OCI-LY7 (cell line): ENCODE measurements around the gene TMEM43. TPM values are rescaled to one million over a fixed set of nuclear protein-coding genes. Genes with fewer than 3 reads are reported as not detected.

ENCODE experiments used
- BruUV-seq: library from RNA; stranded (reverse); fragments of 400-500 nt; replicated peaks from 2 replicates; lab custom pipeline; 2021; lab: Mats Ljungman, UMichigan
- CTCF ChIA-PET: fragments of 300-600 bp; sonication (Branson Sonifier 250); formaldehyde crosslinking; loops from one replicate; lab custom pipeline; 2022; ENCODE audit warnings: antibody characterized with exemption; ENCODE audit not compliant: unreplicated experiment; lab: Charles Lee
- POLR2A ChIA-PET: fragments of 300-600 bp; sonication (Branson Sonifier 250); formaldehyde crosslinking; loops from one replicate; lab custom pipeline; 2022; ENCODE audit warnings: antibody characterized with exemption; lab: Charles Lee
- DNase-seq: peaks from one replicate; pipeline ENCODE4 v3.0.0-alpha.2; 2015; ENCODE audit warnings: low spot score
- H2AFZ ChIP-seq: fragments of 200-600 bp; sonication (generic), shearing (Covaris generic); 2 replicates; pipeline ENCODE4 v1.6.1; 2014; ENCODE audit warnings: mild to moderate bottlenecking, antibody characterized with exemption, low read length, moderate library complexity
- H3K27ac ChIP-seq: fragments of 200-600 bp; sonication (generic); 2 replicates; pipeline ENCODE4 v1.5.1; 2014; ENCODE audit warnings: mixed run types, low read depth, mild to moderate bottlenecking, moderate library complexity, low read length, inconsistent platforms; ENCODE audit not compliant: poor library complexity, severe bottlenecking
- H3K36me3 ChIP-seq: fragments of 200-600 bp; sonication (generic); 2 replicates; pipeline ENCODE4 v1.6.1; 2014; ENCODE audit warnings: mild to moderate bottlenecking, antibody characterized with exemption, low read length, moderate library complexity, mixed read lengths; ENCODE audit not compliant: insufficient read depth
- H3K4me1 ChIP-seq: fragments of 200-600 bp; sonication (generic); 2 replicates; pipeline ENCODE4 v1.5.1; 2014; ENCODE audit warnings: mild to moderate bottlenecking, low read length; ENCODE audit not compliant: insufficient read depth, poor library complexity, severe bottlenecking
- H3K4me2 ChIP-seq: fragments of 200-600 bp; sonication (generic); 2 replicates; pipeline ENCODE4 v1.6.1; 2014; ENCODE audit warnings: mild to moderate bottlenecking, low read length
- H3K4me3 ChIP-seq: fragments of 200-600 bp; sonication (generic); 2 replicates; pipeline ENCODE4 v1.5.1; 2014; ENCODE audit warnings: mild to moderate bottlenecking, low read depth, low read length; ENCODE audit not compliant: poor library complexity, severe bottlenecking
- H3K79me2 ChIP-seq: fragments of 200-600 bp; sonication (generic); 2 replicates; pipeline ENCODE4 v1.6.1; 2016; ENCODE audit warnings: low read depth, mild to moderate bottlenecking, low read length, moderate library complexity, mixed read lengths; ENCODE audit not compliant: insufficient read depth
- H3K9me2 ChIP-seq: fragments of 200-600 bp; sonication (generic); 2 replicates; pipeline ENCODE4 v1.6.1; 2016; ENCODE audit warnings: mild to moderate bottlenecking, low read length, mixed read lengths; ENCODE audit not compliant: insufficient read depth
- H3K9me3 ChIP-seq: fragments of 200-600 bp; sonication (generic); 2 replicates; pipeline ENCODE4 v1.6.1; 2014; ENCODE audit warnings: mild to moderate bottlenecking, mixed run types, low read length, mixed read lengths
- H4K20me1 ChIP-seq: fragments of 200-600 bp; sonication (generic); 2 replicates; pipeline ENCODE4 v1.6.1; 2014; ENCODE audit warnings: mild to moderate bottlenecking, antibody characterized with exemption, low read length, moderate library complexity, mixed read lengths; ENCODE audit not compliant: insufficient read depth
- CTCF ChIP-seq: fragments of 200-600 bp; sonication (generic); conservative IDR thresholded peaks from 2 replicates; pipeline ENCODE4 v1.5.1; 2014; ENCODE audit warnings: mild to moderate bottlenecking, antibody characterized with exemption, low read length, moderate library complexity, mixed read lengths
- EZH2phosphoT487 ChIP-seq: fragments of 200-600 bp; sonication (generic); IDR thresholded peaks from 2 replicates; pipeline ENCODE4 v1.6.1; 2018; ENCODE audit warnings: low read depth, borderline replicate concordance, mild to moderate bottlenecking, mixed run types, antibody characterized with exemption, low read length, moderate library complexity, mixed read lengths
- intact Hi-C: fragments of 100-400 bp; cut with micrococcal nuclease; formaldehyde crosslinking; loops from one replicate; pipeline ENCODE4 v1.10.0; 2022; ENCODE audit not compliant: unreplicated experiment
- total RNA-seq, 2 experiments: library from RNA; depleted of rRNA in 1 of 2; stranded (reverse); fragments of >200 nt in 1 of 2; shearing (Covaris generic) in 1 of 2; gene quantifications; 2 replicates each; pipeline ENCODE4 v1.2.3, GENCODE V29; 2014 to 2022

The TMEM43 gene
- total RNA-seq, 2 experiments from 2014 or later = 19.7 to 22.2 TPM

GRCh38 chr3:14152233-14152962 is 27.5 kb downstream of the TMEM43 start:
- H2AFZ ChIP-seq = no peak overlapping the region
- no TSS peak for BruUV-seq
- H3K9me3 ChIP-seq = no peaks in the 10 kb centered on the region
- no peak overlapping the region for H3K27ac ChIP-seq
- H3K79me2 ChIP-seq = no peaks in the 10 kb centered on the region
- intact Hi-C loops = no loop called here
- CTCF ChIA-PET = interaction anchor here (0.6 kb wide), 1 partner anchor 15 kb away, joined by 4 read pairs; no protein-coding TSS in a partner anchor
- POLR2A ChIA-PET = interaction anchor here (0.6 to 1.1 kb wide), 3 partner anchors 11 to 92 kb away, joined by 3 to 4 read pairs (median 3); no protein-coding TSS in a partner anchor
- peak; percentile 65 for TF ChIP-seq CTCF
- TF ChIP-seq EZH2phosphoT487 = no peak
- no peak overlapping the region for H3K4me2 ChIP-seq
- H3K36me3 ChIP-seq = peaks cover 51% of the 10 kb centered on the region
- no peaks in the 10 kb centered on the region for H4K20me1 ChIP-seq
- peak; percentile 31 for DNase-seq
- H3K9me2 ChIP-seq = no peaks in the 10 kb centered on the region
- no peak overlapping the region for H3K4me3 ChIP-seq
- H3K4me1 ChIP-seq = no peaks in the 10 kb centered on the region

- CTCF ChIA-PET = interaction anchor here (0.6 kb wide), 1 partner anchor 15 kb away, joined by 4 read pairs; no protein-coding TSS in a partner anchor
- no peak for DNase-seq
- Histone ChIP-seq H3K4me1 (no peaks in the 10 kb centered on the region), H3K79me2 (no peaks in the 10 kb centered on the region), H3K9me3 (no peaks in the 10 kb centered on the region), H4K20me1 (no peaks in the 10 kb centered on the region), H3K4me3 (no peak overlapping the region), H3K9me2 (no peaks in the 10 kb centered on the region), H2AFZ (no peak overlapping the region), H3K36me3 (peaks cover 54% of the 10 kb centered on the region), H3K27ac (no peak overlapping the region), H3K4me2 (no peak overlapping the region)
- intact Hi-C loops = no loop called here
- POLR2A ChIA-PET = interaction anchor here (0.6 to 1.1 kb wide), 3 partner anchors 10 to 91 kb away, joined by 3 to 4 read pairs (median 3); no protein-coding TSS in a partner anchor
- no TSS peak for BruUV-seq
- TF ChIP-seq CTCF (no peak), EZH2phosphoT487 (no peak)
Measured at GRCh38 chr3:14152963-14153355, 28.1 kb downstream of the TMEM43 start.

GRCh38 chr3:14153663-14154062 is 28.8 kb downstream of the TMEM43 start:
- Histone ChIP-seq H3K9me2 (no peaks in the 10 kb centered on the region), H3K79me2 (no peaks in the 10 kb centered on the region), H3K4me3 (no peak overlapping the region), H3K4me1 (no peaks in the 10 kb centered on the region), H3K36me3 (peaks cover 61% of the 10 kb centered on the region), H3K27ac (no peak overlapping the region), H2AFZ (no peak overlapping the region), H3K4me2 (no peak overlapping the region), H3K9me3 (no peaks in the 10 kb centered on the region), H4K20me1 (no peaks in the 10 kb centered on the region)
- intact Hi-C loops = no loop called here
- ChIA-PET CTCF (no interaction called here), POLR2A (interaction anchor here (1.1 kb wide), 1 partner anchor 60 kb away, joined by 3 read pairs; no protein-coding TSS in a partner anchor)
- no peak for TF ChIP-seq CTCF
- DNase-seq = no peak
- no TSS peak for BruUV-seq
